Heart left ventricle (tissue), 16 donors: ENCODE results near the gene FXR1. TPM values are rescaled to one million over a fixed set of nuclear protein-coding genes. Genes with fewer than 3 reads are reported as not detected.
"Not testable (repeated sequence)": the region's sequence is repeated elsewhere in the genome, so short reads cannot be mapped to it uniquely, and the experiment has no call there.

Source experiments
- ATAC-seq, 4 donors: fragments of 200-7000 bp; cut with Tn5 transposase; one replicate each; pipeline ENCODE4 v1.9.1; 2020 to 2022; ENCODE audit warnings: moderate library complexity in 4 of 4, mild to moderate bottlenecking in 3 of 4, moderate number of reproducible peaks in 1 of 4
- DNase-seq, 5 donors: peaks; one replicate each; pipeline ENCODE4 v3.0.0-alpha.2; 2020
- H3K27ac ChIP-seq, 12 donors: fragments of 200-600 bp; sonication (generic) in 4 of 12; one replicate each; pipeline versions ENCODE4 v1.5.0 to v1.8.0; 2016 to 2022; ENCODE audit warnings: mild to moderate bottlenecking in 2 of 12
- H3K27me3 ChIP-seq, 9 donors: fragments of 200-600 bp; sonication (generic) in 2 of 9; one replicate each; pipeline versions ENCODE4 v1.5.1 to v1.8.0; 2016 to 2022; ENCODE audit warnings: mild to moderate bottlenecking in 3 of 9
- H3K36me3 ChIP-seq, 9 donors: fragments of 200-600 bp; sonication (generic) in 2 of 9; one replicate each; pipeline versions ENCODE4 v1.5.0 to v1.8.0; 2018 to 2022; ENCODE audit warnings: mild to moderate bottlenecking in 2 of 9
- H3K4me1 ChIP-seq, 12 donors: fragments of 200-600 bp; sonication (generic) in 4 of 12; one replicate each; pipeline versions ENCODE4 v1.5.0 to v1.8.0; 2016 to 2022; ENCODE audit warnings: mild to moderate bottlenecking in 3 of 12
- H3K4me3 ChIP-seq, 12 donors: fragments of 200-600 bp; sonication (generic) in 4 of 12; one replicate each; pipeline versions ENCODE4 v1.5.0 to v1.8.0; 2017 to 2022; ENCODE audit warnings: mild to moderate bottlenecking in 9 of 12, moderate library complexity in 4 of 12
- H3K9me3 ChIP-seq, 12 donors: fragments of 200-600 bp; sonication (generic) in 4 of 12; one replicate each; pipeline versions ENCODE4 v1.5.0 to v1.8.0; 2016 to 2022; ENCODE audit warnings: mild to moderate bottlenecking in 1 of 12
- POLR2A ChIP-seq, 2 donors: fragments of 450-650 bp; IDR thresholded peaks; one replicate each; pipeline ENCODE4 v1.6.1; 2017; ENCODE audit warnings: antibody characterized with exemption in 2 of 2, mild to moderate bottlenecking in 2 of 2, moderate library complexity in 2 of 2
- WGBS, 4 donors: extraction: QIAGEN DNeasy Blood & Tissue Kit in 2 of 4; methylation state at CpG; one replicate each; pipeline versions ENCODE4 v1.1.5 to v1.1.7; 2013 to 2018; 5-methylcytosine and 5-hydroxymethylcytosine counted together
- intact Hi-C, 10 donors: fragments of 100-400 bp; cut with DNase I; formaldehyde crosslinking; loops; one replicate each; pipeline versions ENCODE4 v1.11.1 to v1.14.2; 2022
- polyA plus RNA-seq, 2 donors: library from polyadenylated mRNA; stranded (reverse); fragments of 200-250 nt; gene quantifications; one replicate each; pipeline ENCODE4 v1.2.3, GENCODE V29; 2013
- total RNA-seq, 9 donors: library from RNA; depleted of rRNA in 2 of 9; stranded (reverse); fragments of >200 nt in 2 of 9; fragmentation: NEBNext Ultra II Directional in 3 of 9; extraction: Animal tissue kit (Norgen Biotek cat#: 25700) in 3 of 9; gene quantifications; one replicate each; pipeline versions ENCODE4 v1.1.0 to v1.2.4, GENCODE V29; 2016 to 2023
- TF ChIP-seq, protein P1 (sequence below), 12 donors: fragments of 200-600 bp; sonication (generic) in 4 of 12; IDR thresholded peaks; one replicate each; pipeline versions ENCODE4 v1.5.0 to v1.8.0; 2018 to 2022; ENCODE audit warnings: antibody characterized with exemption in 12 of 12, mild to moderate bottlenecking in 5 of 12
- donor health status: ischemic (EF 13 %, LVEDD 7.1; RV severe dilation, severe dysfunction).
- donor health status: healthy with polysubstance abuse.
- donor health status: DM: no; HTN: yes; CAD: no.
- donor health status: DM: no; HTN: no; CAD: no.
- donor health status: ischemic (EF 25% LVEDD 6.9; RV normal size, moderate dysfunction).
- donor health status: ischemic (EF 25% LVEDD 5.7; RV mildly dilated, moderate dysfunction).
- donor health status: healthy.
- donor health status: DM: yes; HTN: yes; CAD: no.
- donor health status: ischemic (EF 35%, LVEDD 5.7; RV mildly dilated, moderate dysfunction).
- donor health status: nonischemic (EF 11% LVEDD 7.7; RV severe dilation, severe dysfunction).
- donor health status: DM: yes; HTN: yes; CAD: no.
- donor health status: PGD.
- donor health status: ischemic (EF 29% LVEDD 5.4; RV normal size, mild dysfunction).
- donor health status: nonischemic (EF 23%, LVEDD 6.1; RV moderate dilation, normal function).

FXR1 gene
- total and polyA plus RNA-seq, 11 donors = 113 to 298 (median 212) TPM

GRCh38 chr3:180996415-180996932 is 84.0 kb downstream of the FXR1 start:
- H3K36me3 ChIP-seq = no peaks in the 10 kb centered on the region
- DNase-seq = no peak
- no peaks in the 10 kb centered on the region for H3K27me3 ChIP-seq
- no peak for ATAC-seq
- WGBS, 4 donors = 85 to 93% (median 86%) methylated on average over 2 of the region's 2 CpGs
- H3K4me3 ChIP-seq = no peak overlapping the region
- no peaks in the 10 kb centered on the region for H3K4me1 ChIP-seq
- TF ChIP-seq, protein P1, sequence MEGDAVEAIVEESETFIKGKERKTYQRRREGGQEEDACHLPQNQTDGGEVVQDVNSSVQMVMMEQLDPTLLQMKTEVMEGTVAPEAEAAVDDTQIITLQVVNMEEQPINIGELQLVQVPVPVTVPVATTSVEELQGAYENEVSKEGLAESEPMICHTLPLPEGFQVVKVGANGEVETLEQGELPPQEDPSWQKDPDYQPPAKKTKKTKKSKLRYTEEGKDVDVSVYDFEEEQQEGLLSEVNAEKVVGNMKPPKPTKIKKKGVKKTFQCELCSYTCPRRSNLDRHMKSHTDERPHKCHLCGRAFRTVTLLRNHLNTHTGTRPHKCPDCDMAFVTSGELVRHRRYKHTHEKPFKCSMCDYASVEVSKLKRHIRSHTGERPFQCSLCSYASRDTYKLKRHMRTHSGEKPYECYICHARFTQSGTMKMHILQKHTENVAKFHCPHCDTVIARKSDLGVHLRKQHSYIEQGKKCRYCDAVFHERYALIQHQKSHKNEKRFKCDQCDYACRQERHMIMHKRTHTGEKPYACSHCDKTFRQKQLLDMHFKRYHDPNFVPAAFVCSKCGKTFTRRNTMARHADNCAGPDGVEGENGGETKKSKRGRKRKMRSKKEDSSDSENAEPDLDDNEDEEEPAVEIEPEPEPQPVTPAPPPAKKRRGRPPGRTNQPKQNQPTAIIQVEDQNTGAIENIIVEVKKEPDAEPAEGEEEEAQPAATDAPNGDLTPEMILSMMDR (IDR thresholded peaks at IDR 0.05) = no peak
- no peak for TF ChIP-seq POLR2A (IDR thresholded peaks at IDR 0.05)
- H3K9me3 ChIP-seq = peaks cover 0 to 13% (median under 1%) of the 10 kb centered on the region in 12 donors
- intact Hi-C loops = loop anchor here in 1 of 10 donors (10.0 kb wide), 1 partner anchor 178 kb away; no protein-coding TSS in a partner anchor
- no peak overlapping the region for H3K27ac ChIP-seq

GRCh38 chr3:181002331-181002730 is 89.9 kb downstream of the FXR1 start:
- WGBS, 4 donors = 75 to 87% (median 82%) methylated on average over 4 of the region's 4 CpGs
- H3K4me3 ChIP-seq, intact Hi-C loops, H3K27ac ChIP-seq, DNase-seq, H3K27me3 ChIP-seq, ATAC-seq, H3K36me3 ChIP-seq, H3K4me1 ChIP-seq: not testable (repeated sequence)
- H3K9me3 ChIP-seq = peaks cover 0 to 28% (median 3%) of the 10 kb centered on the region in 12 donors

DNA sequence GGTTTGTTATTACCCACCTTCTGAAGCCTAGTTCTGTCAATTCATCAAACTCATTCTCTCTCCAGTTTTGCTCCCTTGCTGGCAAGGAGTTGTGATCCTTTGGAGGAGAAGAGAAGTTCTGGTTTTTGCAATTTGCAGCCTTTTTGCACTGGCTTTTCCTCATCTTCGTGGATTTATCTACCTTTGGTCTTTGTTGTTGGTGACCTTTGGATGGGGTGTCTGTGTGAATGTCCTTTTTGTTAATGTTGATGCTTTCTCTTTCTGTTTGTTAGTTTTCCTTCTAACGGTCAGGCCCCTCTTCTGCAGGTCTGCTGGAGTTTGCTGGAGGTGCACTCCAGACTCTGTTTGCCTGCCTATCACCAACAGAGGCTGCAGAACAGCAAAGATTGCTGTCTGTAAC is 91.0 kb downstream of the FXR1 start:
- H3K36me3 ChIP-seq, H3K27me3 ChIP-seq, intact Hi-C loops, H3K27ac ChIP-seq, ATAC-seq, H3K4me3 ChIP-seq, H3K4me1 ChIP-seq, DNase-seq: not testable (repeated sequence)
- WGBS, 4 donors = 52 to 64% (median 60%) methylated on average over 2 of the region's 2 CpGs
- H3K9me3 ChIP-seq = peaks cover 0 to 28% (median 3%) of the 10 kb centered on the region in 12 donors

DNA sequence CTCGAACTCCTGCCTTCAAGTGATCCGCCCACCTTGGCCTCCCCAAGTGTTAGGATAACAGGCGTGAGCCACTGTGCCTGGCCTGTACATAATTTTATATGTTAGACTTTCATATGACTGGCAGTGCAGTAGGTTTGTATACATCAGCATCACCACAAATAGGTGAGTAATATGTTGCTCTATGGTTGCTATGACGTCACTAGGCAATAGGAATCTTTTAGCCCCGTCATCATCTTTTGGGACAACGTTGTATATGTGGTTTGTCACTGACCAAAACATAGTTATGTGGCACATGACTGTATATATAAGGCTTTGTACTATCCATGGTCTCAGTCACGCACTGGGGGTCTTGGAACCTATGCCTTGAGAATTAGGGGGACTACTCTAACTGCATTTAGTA is 94.1 kb downstream of the FXR1 start:
- Histone ChIP-seq H3K36me3 (no peaks in the 10 kb centered on the region), H3K27ac (no peak overlapping the region), H3K9me3 (peaks cover 0 to 16% (median 0%) of the 10 kb centered on the region in 12 donors), H3K4me1 (no peaks in the 10 kb centered on the region), H3K27me3 (no peaks in the 10 kb centered on the region), H3K4me3 (no peak overlapping the region)
- TF ChIP-seq POLR2A (IDR thresholded peaks at IDR 0.05) = no peak
- TF ChIP-seq, protein P1 (IDR thresholded peaks at IDR 0.05) = no peak
- intact Hi-C loops = no loop called here
- ATAC-seq (no peak), DNase-seq (no peak)
- WGBS, 4 donors = 84% methylated on average over 7 of the region's 7 CpGs

DNA sequence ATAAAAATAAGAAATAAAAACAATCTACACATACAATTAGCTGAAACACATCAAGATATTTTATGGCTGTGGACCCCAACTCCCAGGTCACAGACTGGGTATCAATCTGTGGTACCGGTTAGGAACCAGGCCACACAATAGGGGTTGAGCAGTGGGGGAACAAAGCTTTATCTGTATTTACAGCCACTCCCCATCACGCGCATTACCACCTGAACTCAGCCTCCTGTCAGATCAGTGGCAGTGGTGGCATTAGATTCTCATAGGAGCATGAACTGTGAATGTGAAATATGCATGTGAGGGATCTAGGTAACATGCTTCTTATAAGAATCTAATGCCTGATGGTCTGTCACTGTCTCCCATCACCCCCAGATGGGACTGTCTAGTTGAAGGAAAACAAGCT is 94.8 kb downstream of the FXR1 start:
- no peak overlapping the region for H3K27ac ChIP-seq
- TF ChIP-seq POLR2A (IDR thresholded peaks at IDR 0.05) = no peak
- TF ChIP-seq, protein P1 (IDR thresholded peaks at IDR 0.05) = no peak
- H3K9me3 ChIP-seq = peaks cover 0 to 9% (median 0%) of the 10 kb centered on the region in 12 donors
- no peaks in the 10 kb centered on the region for H3K4me1 ChIP-seq
- DNase-seq = no peak
- WGBS, 4 donors = 87 to 93% (median 92%) methylated on average over 3 of the region's 3 CpGs
- H3K36me3 ChIP-seq = no peaks in the 10 kb centered on the region
- intact Hi-C loops = no loop called here
- H3K27me3 ChIP-seq = no peaks in the 10 kb centered on the region
- no peak for ATAC-seq
- no peak overlapping the region for H3K4me3 ChIP-seq
